ENCODE measurements around the gene ATG9A. TPM values are rescaled to one million over a fixed set of nuclear protein-coding genes. Genes with fewer than 3 reads are reported as not detected.

ATG9A gene
- total RNA-seq: 36.9 and 40.2 TPM in 2 replicates

DNA sequence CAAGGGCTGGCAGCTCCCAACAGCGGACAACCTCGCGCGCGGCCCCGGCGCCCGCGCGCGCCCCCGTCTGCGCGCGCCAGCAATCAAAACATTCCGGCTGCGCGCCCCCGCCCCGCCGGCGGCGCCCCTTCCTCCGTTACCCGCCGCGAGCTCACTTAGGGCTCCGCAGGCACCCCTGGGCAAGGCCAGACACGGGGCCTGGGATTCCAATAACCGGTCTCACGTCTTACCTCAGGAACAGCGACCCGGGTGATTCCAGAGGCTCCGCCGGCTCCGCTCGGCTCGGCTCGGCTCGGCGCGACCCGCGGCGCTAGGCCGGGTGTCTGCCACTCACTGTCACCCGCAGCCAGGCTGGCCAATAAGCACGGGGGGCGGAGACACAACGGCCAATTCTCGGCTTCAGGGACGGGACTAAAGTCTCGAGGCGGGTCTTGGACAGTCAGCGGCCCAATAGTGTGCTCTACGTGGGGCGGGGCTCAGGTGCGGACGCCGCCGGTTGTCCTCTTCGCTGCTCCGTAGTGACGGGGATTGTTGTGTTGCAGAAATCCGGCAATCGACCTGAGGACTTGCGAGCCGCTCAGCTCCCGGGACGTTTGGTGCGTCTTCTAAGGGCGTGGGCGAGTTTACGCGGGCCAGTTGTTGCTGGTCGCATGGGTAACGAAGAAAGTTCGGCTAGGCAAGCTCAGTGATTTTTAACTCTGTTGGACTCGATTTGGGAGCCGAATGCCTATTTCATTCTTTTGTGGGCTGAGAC lies at the start of gene ATG9A, which contains the start of gene ANKZF1:
TSS of gene ATG9A (minus strand) at position 332 of the 754 bp plus-strand sequence. CDS start 1,612 bp downstream, outside the sequence.
TSS of gene ANKZF1 (plus strand) at position 502 of the 754 bp plus-strand sequence. CDS start 452 bp downstream, outside the sequence.

GRCh38 chr2:219253753-219254589 lies 24.5 kb upstream of the ATG9A start, which contains the start of gene TUBA4A:
Gene TUBA4A, minus strand, starts transcription at chr2:219253918. Its CDS starts 60 bp downstream, at chr2:219253858.

GRCh38 chr2:219252900-219253752 lies 23.7 kb upstream of the ATG9A start, which contains the start of gene TUBA4B:
Gene TUBA4B, plus strand, starts transcription at chr2:219253243. Its CDS starts 165 bp downstream, at chr2:219253408.

GRCh38 chr2:219245148-219245898 lies 15.9 kb upstream of the ATG9A start, which contains the start of the genes GLB1L and STK16:
Gene GLB1L, minus strand, starts transcription at chr2:219245444. Its CDS starts 1,871 bp downstream, at chr2:219243573.
Gene STK16, plus strand, starts transcription at chr2:219245479. Its CDS starts 521 bp downstream, at chr2:219246000.

DNA sequence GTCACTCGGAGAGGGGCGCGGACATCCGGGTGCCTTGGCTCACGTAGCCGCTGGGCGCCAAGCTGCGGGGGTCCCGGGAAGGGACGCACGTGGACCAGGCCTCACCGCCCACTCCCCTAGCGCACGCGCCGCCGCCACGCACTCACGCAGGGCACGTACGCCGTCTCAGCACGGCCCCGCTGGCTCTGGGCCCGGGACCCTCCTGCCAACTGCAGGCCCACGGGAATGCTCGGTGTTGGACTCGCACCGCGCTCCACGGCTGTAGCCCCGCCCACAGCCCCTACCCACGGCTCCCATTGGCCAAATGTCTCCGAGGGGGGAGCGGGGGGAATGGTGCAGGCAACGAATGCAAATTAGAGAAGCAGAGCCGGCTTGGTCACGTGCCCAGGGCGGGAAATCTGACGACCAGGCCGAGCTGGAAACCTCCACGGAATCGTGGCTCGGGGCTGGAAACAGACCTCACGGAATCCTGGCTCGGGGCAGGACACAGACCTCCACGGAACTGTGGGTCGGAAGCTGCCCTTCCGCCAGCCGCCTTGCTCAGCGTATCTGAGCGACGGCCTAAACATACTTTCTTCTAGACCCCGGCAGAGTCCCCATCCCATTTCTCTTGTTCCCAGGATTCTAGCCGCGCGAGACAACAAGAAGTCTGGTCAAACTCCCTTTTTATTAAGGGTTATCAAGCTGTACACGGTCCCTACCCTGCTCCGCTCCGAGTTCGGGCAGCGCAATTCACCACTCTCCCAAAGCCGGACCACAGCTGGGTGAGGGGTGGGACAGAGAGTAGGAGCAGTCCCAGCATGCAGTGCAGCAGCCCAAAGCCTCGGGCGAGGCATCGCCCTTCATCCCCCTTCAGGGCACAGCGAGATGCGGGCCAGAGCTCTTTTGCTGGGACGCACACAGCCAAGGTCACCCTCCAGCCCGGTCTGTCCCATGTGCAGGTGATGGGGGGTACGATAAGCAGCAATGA lies 10.4 kb downstream of the ATG9A start, which contains the start of gene ABCB6:
TSS of gene ABCB6 (minus strand) at position 227 of the 970 bp plus-strand sequence. CDS start 285 bp downstream, outside the sequence.

GRCh38 chr2:219206328-219207133 lies 22.9 kb downstream of the ATG9A start, which contains the start of gene ZFAND2B:
Gene ZFAND2B, plus strand, starts transcription at chr2:219206782. Its CDS starts 206 bp downstream, at chr2:219206988.

DNA sequence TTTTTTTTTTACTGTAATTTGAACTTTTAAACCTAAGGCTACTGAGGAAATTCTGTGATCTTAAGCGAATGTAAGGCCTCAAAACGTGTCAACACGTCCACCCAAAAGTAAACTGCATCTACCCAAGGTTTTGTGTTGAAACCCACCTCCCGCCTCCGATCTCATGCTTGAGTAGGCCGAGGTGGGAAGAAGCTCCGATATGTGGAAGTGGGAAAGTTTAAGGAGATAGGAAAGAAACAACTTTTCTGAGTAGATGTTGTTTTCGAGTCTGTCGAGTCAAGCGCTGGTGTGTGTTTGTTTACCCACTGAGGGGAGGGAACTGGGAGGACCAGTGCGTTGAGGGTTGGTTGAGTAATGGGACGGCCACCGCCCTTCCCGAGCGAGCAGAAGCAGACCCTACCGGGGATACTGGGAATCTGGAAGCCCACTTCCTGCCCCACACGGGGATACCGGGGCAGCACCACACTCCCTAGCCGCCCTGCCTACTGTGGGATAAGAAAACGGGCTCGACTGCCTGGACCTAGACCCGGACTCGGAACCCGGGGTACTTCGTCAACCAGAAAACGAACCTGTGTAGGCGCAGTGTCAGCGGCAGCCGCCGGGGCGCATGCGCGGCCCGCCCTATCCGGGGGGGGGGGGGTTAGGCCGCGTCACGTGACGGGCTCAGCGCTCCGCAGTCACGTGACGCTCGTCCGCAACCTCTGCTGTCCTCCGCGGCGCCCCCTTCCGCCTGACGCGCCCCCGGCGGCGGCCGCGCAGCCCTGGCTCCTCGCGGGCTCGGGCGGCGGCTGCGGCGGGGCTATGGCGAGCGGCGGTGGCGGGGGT lies 51.7 kb downstream of the ATG9A start, which contains the start of gene RETREG2:
TSS of gene RETREG2 (plus strand) at position 724 of the 825 bp plus-strand sequence. CDS start at position 802, 78 bp downstream.

DNA sequence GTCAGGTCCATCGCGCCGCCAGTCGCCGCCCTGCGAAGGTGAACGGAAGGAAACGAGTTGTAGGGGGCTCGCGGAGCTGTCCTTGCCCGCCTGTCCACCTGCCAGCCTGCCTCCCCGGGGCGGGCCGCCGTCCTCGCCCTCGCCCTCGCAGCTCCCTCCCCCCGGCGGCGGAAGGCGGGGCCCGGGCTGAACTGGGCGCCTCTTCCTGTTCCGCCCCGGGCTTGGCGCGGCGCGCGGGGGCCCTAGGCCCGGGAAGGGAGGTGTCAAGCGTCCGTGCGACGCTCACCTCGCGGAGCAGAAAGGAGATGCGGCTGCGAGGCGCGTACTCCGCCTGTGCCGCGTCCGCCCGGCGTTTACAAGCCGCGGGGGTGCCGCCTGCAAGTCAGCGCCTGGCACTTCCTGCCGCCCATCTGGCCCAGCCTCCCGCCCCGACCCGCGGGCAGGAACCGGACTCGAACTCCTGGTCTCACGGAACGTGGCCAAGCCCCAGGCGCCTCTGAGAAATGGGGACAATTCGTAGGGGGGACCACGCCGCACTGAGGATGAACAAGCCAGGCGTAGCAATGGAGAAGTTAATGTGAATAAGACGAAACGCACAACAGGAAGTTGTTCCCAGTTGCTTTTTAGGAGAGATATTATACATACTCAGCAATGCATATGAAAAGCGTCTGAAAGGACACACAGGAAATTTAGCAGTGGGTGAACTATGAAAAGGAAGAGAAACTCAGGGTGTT lies 52.5 kb downstream of the ATG9A start, which contains the start of gene CNPPD1:
TSS of gene CNPPD1 (minus strand) at position 108 of the 734 bp plus-strand sequence. CDS start at position 11, 97 bp downstream.

DNA sequence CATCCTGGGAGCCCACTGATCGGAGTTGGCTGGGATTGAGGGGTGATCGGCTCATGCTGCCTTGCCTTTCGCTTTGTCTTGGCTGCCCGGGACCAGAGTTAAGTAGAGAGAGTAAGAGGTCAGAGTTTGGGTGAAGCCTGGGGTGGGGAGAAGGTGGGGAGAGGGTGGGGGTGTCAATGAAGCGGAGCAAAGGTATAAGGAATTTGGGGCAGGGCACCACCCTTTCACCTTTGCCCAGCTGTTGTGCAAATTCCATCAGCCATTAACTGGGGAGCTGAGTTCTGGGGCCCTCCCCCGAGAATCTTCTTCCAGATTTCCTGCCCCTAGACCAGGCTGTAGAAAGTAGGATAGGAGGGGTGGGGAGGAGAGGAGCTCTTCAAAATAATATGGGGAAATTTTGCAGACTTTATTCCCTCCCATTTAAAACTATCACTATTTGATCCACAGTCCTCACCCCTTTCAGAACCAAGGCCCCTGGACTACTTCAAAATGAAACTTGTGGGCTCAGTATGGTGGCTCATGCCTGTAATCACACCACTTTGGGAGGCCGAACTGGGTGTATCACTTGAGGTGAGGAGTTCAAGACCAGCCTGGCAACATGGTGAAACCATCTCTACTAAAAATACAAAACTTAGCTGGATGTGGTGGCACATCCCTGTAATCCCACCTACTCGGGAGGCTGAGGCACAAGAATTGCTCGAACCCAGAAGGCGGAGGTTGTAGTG lies 59.3 kb downstream of the ATG9A start, which contains the start of gene SLC23A3:
TSS of gene SLC23A3 (minus strand) at position 100 of the 725 bp plus-strand sequence. CDS start at position 55, 45 bp downstream.

Other genes starting within 250 kb of the ATG9A start
- gene FEV, start 244.5 kb downstream of the ATG9A start, total RNA-seq: not detected in 2 replicates
- not detected in 2 replicates for gene CRYBA2, start 236.2 kb downstream of the ATG9A start, total RNA-seq
- gene CFAP65, start 188.1 kb downstream of the ATG9A start, total RNA-seq: not detected in 2 replicates
- gene IHH, start 168.7 kb downstream of the ATG9A start, total RNA-seq: not detected in 2 replicates
- 7.3 and 12.3 TPM in 2 replicates for gene NHEJ1, start 68.8 kb downstream of the ATG9A start, total RNA-seq
- gene SLC23A3, start 59.6 kb downstream of the ATG9A start, total RNA-seq: 0.11 and 0.39 TPM in 2 replicates
- gene CNPPD1, start 52.7 kb downstream of the ATG9A start, total RNA-seq: 40.1 and 43.7 TPM in 2 replicates
- gene RETREG2, start 51.4 kb downstream of the ATG9A start, total RNA-seq: 44.2 and 46.0 TPM in 2 replicates
- 38.2 and 42.1 TPM in 2 replicates for gene ZFAND2B, start 22.9 kb downstream of the ATG9A start, total RNA-seq
- gene ABCB6, start 10.7 kb downstream of the ATG9A start, total RNA-seq: 9.5 and 15.1 TPM in 2 replicates
- 23.5 and 27.4 TPM in 2 replicates for gene ANKZF1, start 170 bp upstream of the ATG9A start, total RNA-seq
- gene GLB1L, start 15.8 kb upstream of the ATG9A start, total RNA-seq: 8.0 and 10.2 TPM in 2 replicates
- gene STK16, start 15.8 kb upstream of the ATG9A start, total RNA-seq: 13.7 and 38.1 TPM in 2 replicates
- gene TUBA4B, start 23.6 kb upstream of the ATG9A start, total RNA-seq: not detected in 2 replicates
- 253 and 330 TPM in 2 replicates for gene TUBA4A, start 24.3 kb upstream of the ATG9A start, total RNA-seq
- gene DNAJB2, start 49.7 kb upstream of the ATG9A start, total RNA-seq: 21.4 and 25.8 TPM in 2 replicates
- 0.08 TPM in 1 of 2 replicates, not detected in the other for gene PTPRN, start 79.8 kb upstream of the ATG9A start, total RNA-seq
- gene RESP18, start 103.1 kb upstream of the ATG9A start, total RNA-seq: not detected in 2 replicates
- gene DNPEP, start 158.3 kb upstream of the ATG9A start, total RNA-seq: 46.6 and 51.1 TPM in 2 replicates
- not detected in 2 replicates for gene DES, start 188.7 kb upstream of the ATG9A start, total RNA-seq
- 13.8 and 30.5 TPM in 2 replicates for gene SPEG, start 205.2 kb upstream of the ATG9A start, total RNA-seq